ENCODE data around the gene HM13. TPM values are rescaled to one million over a fixed set of nuclear protein-coding genes. Genes with fewer than 3 reads are reported as not detected.
A peak's percentile ranks its signal among the peaks of the same experiment; 100 is the strongest.
"Not testable (repeated sequence)": the region's sequence is repeated elsewhere in the genome, so short reads cannot be mapped to it uniquely, and the experiment has no call there.

The HM13 gene
- total RNA-seq, 1 experiment from 2014 or later: 105 TPM

- H3K4me3 ChIP-seq: no peak overlapping the region
- H3K9me3 ChIP-seq (replicated peaks): no peaks in the 10 kb centered on the region
- peak in 1 of 2 experiments; percentile 38 for DNase-seq
- H3K4me1 ChIP-seq: peaks cover 18% of the 10 kb centered on the region
- no peaks in the 10 kb centered on the region for H3K27me3 ChIP-seq
- peak overlapping the region; percentile 61; the same call in 1 of the 2 replicates for H3K27ac ChIP-seq
- peaks cover 43% of the 10 kb centered on the region for H3K36me3 ChIP-seq
Measured at GRCh38 chr20:31543966-31544598, 29.8 kb downstream of the HM13 start.

DNA sequence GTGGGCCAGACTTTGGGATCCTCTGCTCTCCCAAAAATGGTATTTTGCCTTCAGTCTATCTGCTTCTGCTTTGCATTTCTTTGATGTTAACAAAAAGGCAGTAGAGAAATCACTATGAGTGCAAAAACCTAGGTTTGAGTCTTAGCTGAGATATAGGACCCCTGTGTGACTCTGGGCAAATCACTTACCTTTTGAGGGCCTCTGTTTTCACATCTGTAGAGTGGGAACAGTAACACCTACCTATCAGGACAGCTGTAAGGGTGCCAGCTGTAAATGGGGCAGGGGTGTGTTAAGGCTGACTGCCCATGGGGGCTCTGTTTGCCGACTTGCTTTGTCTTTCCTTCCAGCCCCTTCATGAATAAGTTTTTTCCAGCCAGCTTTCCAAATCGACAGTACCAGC, 30.4 kb downstream of the HM13 start:
- Histone ChIP-seq H3K36me3 (peaks cover 45% of the 10 kb centered on the region), H3K4me3 (no peak overlapping the region), H3K27me3 (no peaks in the 10 kb centered on the region), H3K4me1 (peaks cover 14% of the 10 kb centered on the region), H3K27ac (peak overlapping the region; percentile 61), H3K9me3 (replicated peaks) (no peaks in the 10 kb centered on the region)
- DNase-seq: no peak

DNA sequence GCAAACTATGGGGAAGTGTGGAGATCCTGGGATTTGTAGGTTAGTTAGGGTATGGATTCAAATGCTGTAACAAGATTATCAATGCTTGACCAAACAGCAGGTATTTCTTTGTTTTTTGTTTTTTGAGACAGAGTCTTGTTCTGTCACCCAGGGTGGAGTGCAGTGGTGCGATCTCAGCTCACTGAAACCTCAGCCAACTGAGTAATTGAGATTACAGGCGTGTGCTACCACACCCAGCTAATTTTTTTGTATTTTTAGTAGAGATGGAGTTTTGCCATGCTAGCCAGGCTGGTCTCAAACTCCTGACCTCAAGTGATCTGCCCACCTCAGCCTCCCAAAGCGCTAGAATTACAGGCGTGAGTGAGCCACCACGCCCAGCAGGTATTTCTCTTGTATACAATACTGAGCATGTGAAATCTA, 31.4 kb downstream of the HM13 start:
- H3K27me3 ChIP-seq; H3K9me3 ChIP-seq (replicated peaks); H3K4me3 ChIP-seq: not testable (repeated sequence)
- H3K4me1 ChIP-seq: peaks cover 17% of the 10 kb centered on the region
- H3K36me3 ChIP-seq: peaks cover 48% of the 10 kb centered on the region
- H3K27ac ChIP-seq: peak overlapping the region; percentile 61
- peak in 1 of 2 experiments; percentile 43 for DNase-seq

- H3K27ac ChIP-seq: peak overlapping the region; percentile 61
- H3K4me3 ChIP-seq: peak overlapping the region; percentile 62
- DNase-seq: peak; percentile 82 to 91
- no peaks in the 10 kb centered on the region for H3K9me3 ChIP-seq (replicated peaks)
- peaks cover 50% of the 10 kb centered on the region for H3K36me3 ChIP-seq
- H3K4me1 ChIP-seq: peaks cover 31% of the 10 kb centered on the region
- H3K27me3 ChIP-seq: no peaks in the 10 kb centered on the region
Measured at GRCh38 chr20:31547017-31547675, 32.9 kb downstream of the HM13 start.

- Histone ChIP-seq H3K27me3 (no peaks in the 10 kb centered on the region), H3K27ac (peak overlapping the region; percentile 61), H3K9me3 (replicated peaks) (no peaks in the 10 kb centered on the region), H3K36me3 (peaks cover 51% of the 10 kb centered on the region), H3K4me1 (peaks cover 37% of the 10 kb centered on the region), H3K4me3 (peak overlapping the region; percentile 62)
- DNase-seq: no peak
Measured at GRCh38 chr20:31547720-31548298, 33.6 kb downstream of the HM13 start.

DNA sequence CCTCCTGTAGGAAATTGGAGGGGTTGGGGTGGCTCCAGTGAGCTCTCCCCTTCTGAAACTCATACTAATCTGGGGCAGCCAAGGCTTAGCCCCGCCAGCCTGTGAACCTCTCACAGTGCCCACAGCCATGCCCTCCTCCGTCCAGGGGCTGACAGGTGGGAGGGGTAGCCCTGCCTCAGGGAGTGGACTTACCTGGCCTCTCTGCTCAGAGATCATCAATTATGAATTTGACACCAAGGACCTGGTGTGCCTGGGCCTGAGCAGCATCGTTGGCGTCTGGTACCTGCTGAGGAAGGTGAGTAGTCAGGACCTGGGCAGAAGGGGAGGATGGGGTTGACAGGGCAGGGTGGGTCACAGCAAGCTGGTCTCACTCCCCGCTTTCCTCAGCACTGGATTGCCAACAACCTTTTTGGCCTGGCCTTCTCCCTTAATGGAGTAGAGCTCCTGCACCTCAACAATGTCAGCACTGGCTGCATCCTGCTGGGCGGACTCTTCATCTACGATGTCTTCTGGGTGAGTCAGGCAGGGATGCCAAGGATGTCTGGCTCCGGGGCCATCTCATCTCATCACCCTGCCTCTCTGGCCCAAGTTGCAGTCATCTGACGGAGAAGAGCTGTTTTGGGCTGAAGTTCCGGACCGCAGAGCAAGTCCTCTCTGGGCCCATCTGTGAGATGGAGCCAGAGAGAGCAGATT, 34.7 kb downstream of the HM13 start:
- H3K27ac ChIP-seq: no peak overlapping the region

GRCh38 chr20:31549513-31549880, 35.3 kb downstream of the HM13 start:
- Histone ChIP-seq H3K36me3 (peaks cover 54% of the 10 kb centered on the region), H3K27me3 (no peaks in the 10 kb centered on the region), H3K27ac (no peak overlapping the region), H3K4me1 (peaks cover 34% of the 10 kb centered on the region), H3K9me3 (replicated peaks) (no peaks in the 10 kb centered on the region), H3K4me3 (no peak overlapping the region)
- no peak for DNase-seq

More for the DNA sequence above, 34.7 kb downstream of the HM13 start:
- no peak for DNase-seq
- no peaks in the 10 kb centered on the region for H3K27me3 ChIP-seq
- peaks cover 54% of the 10 kb centered on the region for H3K36me3 ChIP-seq
- no peak overlapping the region for H3K4me3 ChIP-seq
- no peaks in the 10 kb centered on the region for H3K9me3 ChIP-seq (replicated peaks)
- peaks cover 36% of the 10 kb centered on the region for H3K4me1 ChIP-seq

DNA sequence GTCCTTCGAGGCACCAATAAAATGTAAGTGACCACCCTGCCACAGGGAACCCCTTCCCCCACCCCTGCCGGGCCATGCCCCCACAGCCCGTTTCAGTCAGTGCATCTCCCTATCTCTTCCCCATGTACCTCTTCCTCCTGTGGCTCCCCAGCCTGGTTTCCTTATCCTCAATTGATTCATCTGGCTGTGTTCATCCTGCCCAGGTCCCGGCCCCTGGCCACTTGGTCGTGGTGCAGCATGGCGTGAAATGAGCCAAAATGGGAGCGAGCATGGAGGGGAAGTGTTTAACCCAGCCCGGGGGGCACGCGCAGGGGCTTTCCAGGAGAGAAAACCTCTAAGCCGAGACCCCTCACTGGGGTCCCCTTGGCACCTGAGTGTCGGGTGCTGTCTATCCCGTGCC, 35.9 kb downstream of the HM13 start:
- H3K9me3 ChIP-seq (replicated peaks): no peaks in the 10 kb centered on the region
- H3K36me3 ChIP-seq: peaks cover 58% of the 10 kb centered on the region

DNA sequence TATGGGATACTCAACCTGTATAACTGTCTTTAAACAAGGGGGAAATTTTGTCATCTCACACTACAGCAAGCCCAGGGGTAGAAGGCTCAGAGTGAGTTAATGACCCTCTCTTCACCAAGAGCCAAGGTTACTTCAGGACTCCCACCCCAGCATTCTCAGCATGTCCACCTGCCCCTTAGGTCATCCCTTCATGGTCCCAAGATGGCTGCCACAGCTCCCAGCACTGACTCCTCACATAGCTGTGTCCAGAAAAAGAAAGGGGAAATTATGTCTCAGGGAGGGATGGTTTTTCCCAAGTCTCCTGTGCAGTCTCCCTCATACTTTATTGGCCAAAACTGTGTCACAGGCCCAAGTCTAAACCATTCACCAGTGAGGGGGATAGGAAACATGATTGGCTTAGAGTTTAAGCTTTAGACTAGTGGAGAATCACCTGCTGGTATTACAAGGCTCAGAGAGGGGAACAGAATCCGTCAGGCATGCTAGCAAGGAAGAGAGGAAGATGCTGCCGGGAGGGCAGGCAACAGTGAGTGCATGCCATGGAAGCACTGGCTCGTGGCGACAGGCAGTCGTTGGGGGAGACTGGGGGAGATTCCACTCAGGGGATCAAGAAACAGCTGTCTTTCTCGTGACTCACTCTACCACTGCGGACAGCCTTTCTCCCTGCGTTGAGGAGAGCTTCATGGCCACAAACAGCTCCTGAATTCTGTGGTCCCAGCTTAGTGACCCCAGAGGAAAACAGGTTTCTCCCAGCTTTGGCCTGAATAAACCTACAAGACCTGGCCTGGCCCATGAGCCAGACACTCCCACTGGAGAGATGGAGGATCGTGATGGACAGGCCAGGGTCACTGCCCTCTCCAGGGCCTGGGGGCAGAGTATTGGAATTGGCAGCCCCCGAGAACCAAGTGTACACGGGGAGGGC, 37.2 kb downstream of the HM13 start:
- Histone ChIP-seq H3K9me3 (replicated peaks) (no peaks in the 10 kb centered on the region), H3K27me3 (no peaks in the 10 kb centered on the region), H3K4me1 (peaks cover 23% of the 10 kb centered on the region), H3K27ac (peak overlapping the region; percentile 63), H3K36me3 (peaks cover 56% of the 10 kb centered on the region), H3K4me3 (no peak overlapping the region)
- DNase-seq: peak; percentile 91

More for the DNA sequence above, 35.9 kb downstream of the HM13 start:
- peaks cover 30% of the 10 kb centered on the region for H3K4me1 ChIP-seq
- H3K4me3 ChIP-seq: no peak overlapping the region
- no peaks in the 10 kb centered on the region for H3K27me3 ChIP-seq
- H3K27ac ChIP-seq: no peak overlapping the region
- no peak for DNase-seq

- DNase-seq: peak in 1 of 2 experiments; percentile 6
- Histone ChIP-seq H3K4me3 (no peak overlapping the region), H3K4me1 (peaks cover 25% of the 10 kb centered on the region), H3K9me3 (replicated peaks) (no peaks in the 10 kb centered on the region), H3K27ac (no peak overlapping the region), H3K36me3 (peaks cover 26% of the 10 kb centered on the region), H3K27me3 (no peaks in the 10 kb centered on the region)
Measured at GRCh38 chr20:31555203-31555775, 41.0 kb downstream of the HM13 start.

DNA sequence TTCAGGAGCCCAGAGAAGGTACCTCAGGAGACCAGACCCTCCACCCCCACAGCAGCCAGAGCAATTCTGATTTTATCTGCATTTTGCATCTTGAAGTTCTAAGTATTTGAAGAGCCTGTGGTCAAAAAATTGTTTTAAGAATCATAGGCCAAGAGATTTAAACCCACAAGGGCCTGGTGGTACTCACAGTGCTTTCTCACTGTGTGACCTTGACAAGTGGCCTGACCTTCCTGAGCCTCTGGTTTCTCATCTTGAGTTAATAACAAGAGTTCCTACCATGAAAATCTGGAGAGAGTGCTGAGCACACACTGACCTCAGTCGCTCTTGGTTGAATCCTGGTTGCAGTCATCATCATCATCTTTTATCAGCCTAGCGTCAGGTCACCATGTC, 45.5 kb downstream of the HM13 start:
- Histone ChIP-seq H3K27me3 (no peaks in the 10 kb centered on the region), H3K9me3 (replicated peaks) (no peaks in the 10 kb centered on the region), H3K4me3 (no peak overlapping the region), H3K27ac (no peak overlapping the region), H3K36me3 (peaks cover 43% of the 10 kb centered on the region), H3K4me1 (peaks cover 18% of the 10 kb centered on the region)
- DNase-seq: no peak

- Histone ChIP-seq H3K27ac (peak overlapping the region; percentile 44), H3K4me3 (no peak overlapping the region), H3K4me1 (peaks cover 18% of the 10 kb centered on the region), H3K27me3 (no peaks in the 10 kb centered on the region), H3K9me3 (replicated peaks) (no peaks in the 10 kb centered on the region), H3K36me3 (peaks cover 38% of the 10 kb centered on the region)
- DNase-seq: peak; percentile 72 to 80
Measured at GRCh38 chr20:31560094-31560745, 46.0 kb downstream of the HM13 start.

DNA sequence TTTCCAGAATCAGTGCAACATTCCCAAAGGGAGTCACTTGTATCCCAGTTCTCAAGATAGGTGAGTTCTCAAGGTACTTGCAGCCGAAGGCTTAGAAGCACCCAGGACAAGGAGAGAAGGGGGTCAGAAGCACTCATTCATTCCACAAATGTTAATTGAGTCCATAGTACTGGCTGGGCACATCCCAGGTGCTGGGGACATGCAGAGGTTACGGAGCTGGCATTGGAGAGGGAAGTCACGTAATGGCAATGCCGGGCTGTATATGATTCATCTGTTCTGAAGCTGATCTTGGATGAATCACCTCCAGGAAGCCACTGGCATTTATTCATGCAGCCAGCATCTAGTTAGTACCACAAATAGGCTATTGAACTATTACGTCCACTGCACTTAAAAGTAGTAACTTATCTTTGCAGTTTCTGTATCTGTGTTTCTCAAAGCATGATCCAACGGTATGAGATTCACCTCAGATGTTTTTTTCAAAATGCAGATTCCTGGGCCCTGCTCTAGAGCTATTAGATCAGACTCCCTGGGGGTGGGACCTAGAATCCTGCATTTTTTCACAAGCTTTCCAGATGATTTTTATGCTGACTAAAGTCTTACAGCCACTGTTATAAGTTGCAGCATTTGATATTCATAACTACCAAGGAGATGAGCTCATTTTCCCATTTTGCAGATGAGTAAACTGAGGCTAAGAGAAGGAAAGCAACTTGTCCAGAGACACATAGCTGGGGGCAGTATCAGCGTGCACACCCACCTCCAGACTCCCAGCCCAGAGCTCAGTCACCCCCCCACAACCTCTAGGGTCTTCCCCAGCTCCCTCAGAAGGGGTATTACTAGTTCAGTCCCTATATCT, 46.7 kb downstream of the HM13 start:
- DNase-seq: no peak
- H3K36me3 ChIP-seq: peaks cover 38% of the 10 kb centered on the region
- H3K9me3 ChIP-seq (replicated peaks): no peaks in the 10 kb centered on the region
- H3K4me3 ChIP-seq: no peak overlapping the region
- H3K4me1 ChIP-seq: peaks cover 18% of the 10 kb centered on the region
- H3K27ac ChIP-seq: peak overlapping the region; percentile 44
- no peaks in the 10 kb centered on the region for H3K27me3 ChIP-seq
